Measurements from ENCODE around the gene ACTMAP.

DNA sequence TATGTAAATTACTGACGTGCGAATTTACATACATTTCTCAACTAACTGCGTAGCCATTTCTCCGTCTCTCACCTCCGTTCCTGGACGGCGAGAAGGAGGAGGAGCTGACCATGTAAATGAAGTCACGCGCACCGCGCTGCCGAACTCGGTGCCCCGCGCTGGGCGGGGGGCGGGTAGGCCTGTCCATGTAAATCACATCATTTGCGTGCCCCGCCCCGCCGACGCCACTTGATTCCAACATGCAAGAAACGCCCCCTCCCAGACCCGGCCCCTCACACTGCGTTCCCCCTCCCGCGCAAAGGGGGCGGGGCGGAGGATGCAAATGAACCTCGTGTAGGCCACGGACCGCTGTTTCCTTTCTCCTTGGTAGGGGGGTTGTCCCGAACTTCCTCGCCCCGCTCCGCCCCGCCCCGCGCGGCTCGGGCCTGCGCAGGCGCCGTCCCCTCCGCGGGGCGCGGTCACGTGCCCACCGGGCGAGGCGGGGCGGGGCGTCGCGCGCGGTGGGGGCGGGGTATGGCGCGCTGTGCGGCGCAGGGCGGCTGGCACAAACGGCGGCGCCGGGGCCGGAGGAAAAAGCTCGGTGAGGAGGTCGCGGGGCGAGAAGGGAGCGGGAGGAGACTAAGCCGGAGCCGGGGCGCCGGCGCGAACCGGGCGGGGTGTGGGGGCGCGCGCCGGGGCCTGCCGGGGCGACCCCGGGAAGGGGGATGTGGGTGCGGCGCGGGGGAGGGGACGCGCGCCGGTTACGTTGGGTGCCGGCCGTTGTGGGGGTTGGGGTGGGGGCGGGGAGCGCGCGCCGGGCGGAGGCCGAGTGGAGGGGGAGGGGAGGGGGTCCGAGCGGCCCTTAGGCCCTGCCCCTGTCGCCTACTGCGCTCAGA is 48.6 kb upstream of the ACTMAP start, which contains the start of gene EGLN2:
- TF ChIP-seq, protein P1, sequence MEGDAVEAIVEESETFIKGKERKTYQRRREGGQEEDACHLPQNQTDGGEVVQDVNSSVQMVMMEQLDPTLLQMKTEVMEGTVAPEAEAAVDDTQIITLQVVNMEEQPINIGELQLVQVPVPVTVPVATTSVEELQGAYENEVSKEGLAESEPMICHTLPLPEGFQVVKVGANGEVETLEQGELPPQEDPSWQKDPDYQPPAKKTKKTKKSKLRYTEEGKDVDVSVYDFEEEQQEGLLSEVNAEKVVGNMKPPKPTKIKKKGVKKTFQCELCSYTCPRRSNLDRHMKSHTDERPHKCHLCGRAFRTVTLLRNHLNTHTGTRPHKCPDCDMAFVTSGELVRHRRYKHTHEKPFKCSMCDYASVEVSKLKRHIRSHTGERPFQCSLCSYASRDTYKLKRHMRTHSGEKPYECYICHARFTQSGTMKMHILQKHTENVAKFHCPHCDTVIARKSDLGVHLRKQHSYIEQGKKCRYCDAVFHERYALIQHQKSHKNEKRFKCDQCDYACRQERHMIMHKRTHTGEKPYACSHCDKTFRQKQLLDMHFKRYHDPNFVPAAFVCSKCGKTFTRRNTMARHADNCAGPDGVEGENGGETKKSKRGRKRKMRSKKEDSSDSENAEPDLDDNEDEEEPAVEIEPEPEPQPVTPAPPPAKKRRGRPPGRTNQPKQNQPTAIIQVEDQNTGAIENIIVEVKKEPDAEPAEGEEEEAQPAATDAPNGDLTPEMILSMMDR (conservative IDR thresholded peaks at IDR 0.05) = no peak
- TF ChIP-seq EZH2 (IDR thresholded peaks at IDR 0.05; ENCODE audit: low read depth) = no peak
